NCI-H345 treated with DMSO at 0.1 percent for 48 hours (cell line): ENCODE data around the gene CFAP74.

Experiments used
- DNase-seq: peaks from one replicate; lab custom pipeline; 2025; ENCODE audit not compliant: unreplicated experiment; lab: John Stamatoyannopoulos, UW

Gene CFAP74

GRCh38 chr1:1917995-1918900 is 85.3 kb downstream of the CFAP74 start:
- no peak for DNase-seq

DNA sequence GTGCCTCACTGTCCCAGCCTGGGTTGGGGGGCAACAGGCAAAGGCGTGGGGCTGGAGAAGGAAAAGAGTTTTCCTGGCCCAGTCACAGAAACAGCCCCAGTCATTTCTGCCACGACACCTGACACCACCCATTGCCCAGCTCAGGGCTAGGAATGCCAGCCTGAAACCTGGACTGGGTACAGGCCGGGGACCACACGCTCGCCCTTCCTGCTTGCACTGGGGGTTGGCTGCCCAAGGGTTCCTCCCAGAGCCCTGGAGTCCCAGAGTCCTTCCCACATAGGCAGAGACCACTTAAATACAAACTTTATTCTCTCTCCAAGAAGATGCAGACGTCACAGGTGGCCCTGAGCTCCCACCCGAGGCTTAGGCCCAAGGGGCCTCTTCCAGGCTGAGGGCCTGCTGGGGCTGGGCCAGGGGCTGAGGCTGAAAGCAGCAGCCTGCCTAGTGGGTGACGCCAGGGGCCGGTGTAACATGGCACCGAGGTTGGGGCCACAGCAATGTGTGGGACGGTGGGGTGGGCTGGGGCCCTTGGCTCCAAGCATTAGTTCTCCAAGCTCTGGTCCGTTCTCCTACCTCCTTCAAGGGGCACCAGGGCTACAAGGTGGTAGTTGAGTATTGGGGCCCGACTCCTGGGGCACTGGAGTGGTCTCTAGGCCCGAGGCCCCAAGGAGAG is 86.1 kb downstream of the CFAP74 start:
- DNase-seq, result no peak

DNA sequence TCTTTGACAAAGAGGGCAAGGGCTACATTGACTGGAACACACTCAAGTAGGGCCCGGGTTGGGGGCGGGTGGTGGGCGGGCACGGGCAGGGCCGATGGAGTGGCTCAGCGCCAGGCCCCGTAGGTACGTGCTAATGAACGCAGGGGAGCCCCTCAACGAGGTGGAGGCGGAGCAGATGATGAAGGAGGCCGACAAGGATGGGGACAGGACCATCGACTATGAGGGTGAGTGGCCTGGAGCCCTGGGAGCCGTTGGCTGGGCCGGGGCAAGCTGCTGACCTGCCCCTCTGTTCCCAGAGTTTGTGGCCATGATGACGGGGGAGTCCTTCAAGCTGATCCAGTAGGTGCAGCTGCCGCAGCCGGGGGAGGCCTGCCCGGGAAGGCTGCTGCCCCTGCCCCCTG is 86.7 kb downstream of the CFAP74 start:
- no peak for DNase-seq

GRCh38 chr1:1915911-1916840 is 87.4 kb downstream of the CFAP74 start:
- no peak for DNase-seq

DNA sequence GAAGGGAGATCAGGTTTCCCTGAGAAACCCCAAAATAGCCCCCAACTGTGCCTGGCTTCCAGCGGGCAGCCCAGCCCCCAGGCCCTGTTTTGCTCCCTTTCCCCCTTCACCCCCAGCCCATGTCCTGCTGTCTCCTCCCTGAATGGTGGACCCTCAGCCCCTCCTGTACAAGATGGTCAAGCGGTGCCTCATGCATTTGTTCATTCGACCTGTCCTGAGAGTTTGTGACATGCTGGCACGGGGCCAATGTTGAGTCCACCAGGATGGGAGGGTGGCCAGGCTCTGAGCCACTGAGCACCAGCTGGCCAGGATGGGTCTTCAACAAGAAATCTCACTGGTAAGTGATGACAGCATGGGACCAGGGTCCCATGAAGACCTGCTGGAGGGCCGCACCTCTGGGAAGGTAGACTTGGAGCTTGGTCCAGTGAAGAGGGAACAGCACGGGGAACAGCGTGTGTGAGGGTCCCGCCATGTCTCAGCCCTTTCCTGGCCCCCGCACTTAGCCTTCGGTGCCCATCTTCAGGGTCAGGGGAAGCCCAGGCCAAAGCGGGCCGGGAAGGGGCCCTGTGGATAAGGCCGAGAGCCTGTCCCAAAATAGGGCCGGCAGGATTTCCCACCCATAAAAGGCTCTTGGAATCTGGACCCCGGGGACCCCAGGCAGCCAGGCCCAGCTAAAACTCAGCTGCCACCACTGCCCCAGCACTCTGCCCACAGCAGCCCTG is 88.5 kb downstream of the CFAP74 start, which contains the start of gene CALML6:
CALML6 (plus strand) TSS at position 290 of the 722 bp plus-strand sequence; CDS start at position 311, 21 bp downstream.
- DNase-seq, result no peak

DNA sequence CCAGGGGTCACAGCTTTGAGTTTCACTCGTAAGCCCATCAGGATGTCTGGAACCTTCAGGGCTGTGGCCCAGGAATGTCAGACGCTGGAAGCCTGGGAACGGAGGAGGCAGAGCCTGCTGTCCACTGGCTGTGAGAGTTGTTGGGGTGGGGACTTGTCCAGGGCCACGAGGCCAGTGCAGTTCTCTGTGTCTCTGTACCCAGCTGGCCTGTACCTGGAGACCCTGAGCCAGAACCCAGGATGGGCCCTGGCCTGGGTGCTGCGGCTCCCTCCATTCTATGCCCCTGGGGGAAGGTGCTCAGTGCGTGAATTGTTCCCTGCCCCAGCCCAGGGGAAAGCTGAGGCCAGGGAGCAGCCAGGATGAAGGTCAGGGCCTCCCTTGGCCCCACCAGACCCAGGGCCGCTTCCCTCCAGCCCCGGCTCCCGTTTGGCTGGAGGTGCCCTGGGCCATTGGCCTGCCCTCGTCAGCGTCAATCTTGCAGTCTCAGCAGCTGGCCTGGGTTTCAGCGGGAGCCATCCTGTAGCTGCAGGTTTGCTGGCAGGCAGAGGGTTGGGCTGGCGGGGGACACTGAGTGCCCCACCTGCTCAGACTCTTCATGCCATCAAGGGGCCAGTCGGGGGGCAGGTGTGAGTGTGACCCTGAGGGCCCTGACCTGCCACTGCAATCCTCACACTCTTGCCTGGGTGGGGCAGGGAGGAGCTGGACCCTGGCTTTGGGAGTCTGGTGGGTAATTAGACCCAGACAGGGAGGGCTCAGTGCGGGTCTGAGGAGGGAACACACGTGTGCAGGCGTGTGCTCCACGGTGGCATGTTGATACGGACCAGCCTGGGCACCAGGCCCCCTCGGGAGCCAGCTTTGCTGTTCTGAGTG is 89.2 kb downstream of the CFAP74 start:
- DNase-seq, result no peak

DNA sequence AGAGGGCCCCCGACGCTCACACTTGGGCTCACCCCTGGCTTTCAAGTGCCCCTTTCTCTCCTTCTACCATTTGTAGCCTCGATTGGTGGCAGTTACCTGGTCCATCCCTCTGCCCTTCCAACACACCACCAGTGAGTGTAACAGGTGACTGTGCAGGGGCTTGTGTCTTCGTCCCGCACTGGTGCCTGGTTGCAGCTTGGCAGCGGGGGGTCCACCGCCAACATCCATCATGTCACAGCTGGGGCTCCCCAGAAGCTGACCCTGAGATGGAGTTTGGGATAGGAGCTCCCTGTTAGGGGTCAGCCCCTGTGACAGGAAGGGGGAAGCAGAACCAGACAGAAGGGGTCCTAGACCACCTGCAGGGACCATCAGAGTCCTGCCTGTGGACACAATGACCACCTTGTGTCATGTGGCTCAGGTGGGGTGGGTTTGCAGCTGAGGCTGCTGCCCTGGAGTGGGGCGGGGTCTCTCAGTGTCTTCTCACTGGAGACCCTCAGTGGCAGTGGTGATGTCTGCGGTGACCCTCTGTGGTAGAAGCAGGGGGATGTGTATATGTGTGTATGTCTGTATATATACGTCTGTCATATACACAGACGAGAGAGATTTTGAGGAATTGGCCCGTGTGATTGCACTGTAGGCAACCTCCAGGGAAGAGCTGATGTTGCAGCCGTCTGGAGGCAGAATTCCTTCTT is 92.1 kb downstream of the CFAP74 start:
- DNase-seq, result no peak

GRCh38 chr1:1910651-1911331 is 92.8 kb downstream of the CFAP74 start:
- DNase-seq, result no peak

DNA sequence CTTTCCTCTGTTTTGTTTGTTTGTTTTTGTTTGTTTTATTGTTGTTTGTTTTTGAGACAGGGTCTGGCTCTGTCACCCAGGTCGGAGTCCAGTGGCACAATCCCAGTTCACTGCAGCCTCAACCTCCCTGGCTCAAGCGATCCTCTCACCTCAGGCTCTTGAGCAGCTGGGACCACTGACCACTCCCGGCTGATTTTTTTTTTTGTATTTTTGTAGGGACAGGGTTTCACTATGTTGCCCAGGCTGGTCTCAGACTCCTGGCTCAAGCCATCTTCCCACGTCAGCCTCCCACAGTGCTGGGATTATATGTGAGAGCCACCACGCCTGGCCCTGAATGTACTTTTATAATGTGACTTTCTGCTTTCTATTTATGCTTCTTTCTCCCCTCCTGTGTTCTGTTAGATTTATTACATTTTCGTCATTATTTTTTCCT is 93.5 kb downstream of the CFAP74 start:
- DNase-seq, result no peak

DNA sequence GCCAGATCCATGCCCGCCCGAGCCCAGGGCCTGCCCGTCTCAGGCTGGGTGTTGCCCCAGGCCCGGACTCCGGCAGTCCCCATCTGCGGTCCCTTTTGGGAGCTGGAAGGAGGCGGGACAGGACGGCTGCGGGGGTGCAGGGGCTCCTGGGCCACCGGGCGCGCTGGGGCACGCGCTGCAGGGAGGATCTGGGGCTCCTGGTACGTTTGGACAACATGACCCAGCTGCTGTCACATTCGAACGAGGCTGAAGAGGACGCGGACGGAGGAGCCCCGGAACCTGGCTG is 95.1 kb downstream of the CFAP74 start:
- no peak for DNase-seq

- peak; percentile 90 for DNase-seq
These were observed 96.4 kb downstream of the CFAP74 start for GRCh38 chr1:1907098-1907736.

DNA sequence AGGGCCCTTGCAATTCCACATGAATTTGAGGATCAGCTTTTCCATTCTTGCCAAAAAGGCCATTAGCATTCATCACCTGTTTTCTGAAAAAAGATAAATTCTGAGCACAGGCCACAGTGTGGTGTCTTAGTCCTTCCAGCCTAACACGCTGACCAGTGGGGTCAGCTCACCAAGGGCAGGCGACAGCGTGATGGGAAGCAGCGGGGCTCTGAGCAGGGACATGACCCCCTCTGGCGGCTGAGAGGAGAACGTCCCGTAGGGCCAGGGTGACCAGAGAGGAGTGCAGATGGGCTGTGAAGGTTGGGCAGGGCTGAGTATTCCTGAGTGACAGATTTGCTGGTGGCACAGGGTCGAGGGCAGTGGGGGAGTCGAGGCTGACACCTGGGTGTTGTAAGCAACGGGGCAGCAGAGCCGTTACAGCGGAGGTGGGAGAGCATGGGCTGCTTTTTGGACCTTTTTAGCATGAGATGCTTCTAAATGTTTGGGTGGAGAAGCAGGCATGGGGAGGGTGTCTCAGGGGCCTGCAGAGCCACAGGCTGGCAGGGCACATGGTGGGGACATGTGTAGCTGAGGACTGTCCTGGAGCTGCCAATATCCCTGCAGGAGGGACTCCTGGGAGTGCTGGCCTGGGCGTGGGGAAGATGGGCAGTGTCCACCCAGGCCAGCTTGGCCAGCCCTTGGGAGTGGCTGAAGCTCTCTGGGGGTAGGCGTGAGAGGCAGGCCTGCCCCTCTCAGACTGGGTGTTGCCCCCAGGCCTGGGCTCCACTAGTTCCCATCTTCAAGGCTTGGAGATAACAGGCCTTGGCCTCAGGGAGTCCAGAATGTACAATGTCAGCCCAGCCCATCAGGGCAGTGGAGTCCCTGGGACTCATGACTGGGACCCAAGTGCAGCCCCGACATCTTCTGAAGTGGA is 97.1 kb downstream of the CFAP74 start:
- DNase-seq, result peak; percentile 35

- DNase-seq, result no peak
These were observed 100.4 kb downstream of the CFAP74 start for GRCh38 chr1:1903224-1903623.

DNA sequence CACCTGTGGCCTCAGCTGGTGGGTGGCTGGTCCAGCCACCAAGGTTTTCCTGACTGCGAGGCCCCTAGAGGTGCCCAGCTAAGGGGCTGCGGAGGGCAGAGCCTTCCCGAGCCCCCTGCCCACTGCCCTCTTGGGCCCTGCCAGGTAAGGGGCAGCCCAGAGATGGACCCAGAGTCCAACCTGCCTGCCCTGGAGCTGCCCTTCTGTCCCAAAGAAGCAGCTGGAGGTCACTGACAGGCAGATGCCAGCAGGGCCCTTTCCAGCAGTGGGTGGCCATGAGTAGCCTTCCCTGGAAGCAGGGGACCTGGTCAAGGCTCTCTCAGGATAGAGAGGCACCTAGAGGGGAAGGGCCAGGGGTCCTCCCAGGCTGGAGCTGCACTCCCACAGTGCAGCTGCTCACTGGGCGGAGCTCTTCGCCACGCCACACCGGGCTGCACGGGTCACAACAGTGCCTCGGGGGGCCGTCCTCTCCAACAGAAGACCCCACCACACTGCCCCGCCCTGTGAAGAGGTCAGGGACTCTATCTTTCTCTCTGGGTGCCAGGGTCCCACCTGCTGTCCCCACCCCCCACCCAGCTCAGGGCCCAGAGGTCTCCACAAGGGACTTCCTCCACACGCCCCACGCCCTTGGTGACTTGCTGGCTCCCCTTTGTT is 101.8 kb downstream of the CFAP74 start:
- no peak for DNase-seq

DNA sequence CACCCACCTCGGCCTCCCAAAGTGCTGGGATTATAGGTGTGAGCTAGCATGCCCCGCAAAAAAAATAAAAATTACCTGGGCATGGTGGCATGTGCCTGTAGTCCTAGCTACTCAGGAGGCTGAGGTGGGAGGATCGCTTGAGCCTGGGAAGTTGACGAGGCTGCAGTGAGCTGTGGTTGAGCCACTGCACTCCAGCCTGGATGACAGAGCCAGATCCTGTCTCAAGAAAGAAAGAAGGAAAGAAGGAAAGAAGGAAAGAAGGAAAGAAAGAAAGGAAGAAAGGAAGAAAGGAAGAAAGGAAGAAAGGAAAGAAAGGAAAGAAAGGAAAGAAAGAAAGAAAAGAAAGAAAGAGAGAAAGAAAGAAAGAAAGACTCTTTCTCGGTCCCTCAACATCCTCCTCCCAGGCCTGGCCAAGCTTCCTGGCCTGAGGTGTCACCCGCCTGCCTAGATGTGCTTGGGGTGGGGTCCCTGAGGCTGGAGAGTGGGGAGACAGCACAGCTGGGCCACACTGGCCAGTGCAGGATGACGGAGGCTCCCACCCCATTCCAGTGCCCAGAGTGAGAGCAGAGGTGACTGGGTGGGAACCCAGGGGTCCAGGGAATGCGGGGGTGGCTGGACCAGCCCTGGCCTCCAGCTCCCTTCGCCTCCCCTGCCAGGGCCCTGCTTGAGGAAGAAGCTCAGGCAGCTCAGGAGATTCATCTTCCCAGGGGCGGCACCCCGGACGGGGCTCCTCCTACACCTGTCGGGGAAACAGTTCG is 102.5 kb downstream of the CFAP74 start:
- DNase-seq, result no peak

DNA sequence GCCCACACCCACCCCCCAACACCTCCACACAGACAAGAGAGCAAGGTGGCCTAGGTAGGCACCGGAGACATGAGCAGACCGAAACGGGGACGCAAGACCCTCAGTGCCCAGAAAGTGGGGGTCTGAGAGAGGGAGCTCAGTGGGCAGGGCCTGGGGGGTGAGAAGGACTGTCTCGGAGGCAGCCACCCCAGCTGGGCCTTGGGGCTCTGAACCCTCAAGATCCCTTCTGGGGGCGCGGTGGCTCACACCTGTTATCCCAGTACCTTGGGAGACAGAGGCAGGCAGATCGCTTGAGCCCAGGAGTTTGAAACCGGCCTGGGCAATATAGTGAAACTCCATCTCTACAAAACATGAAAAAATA is 103.6 kb downstream of the CFAP74 start:
- no peak for DNase-seq
